HG03558 (cell line): ENCODE results near the gene RAB33A.
"Not testable (repeated sequence)": the region's sequence is repeated elsewhere in the genome, so short reads cannot be mapped to it uniquely, and the experiment has no call there.

Experiments used
- ATAC-seq: cut with Tn5 transposase; IDR thresholded peaks from one replicate; pipeline ENCODE4 v1.9.1; 2021; ENCODE audit warnings: moderate number of reproducible peaks; ENCODE audit not compliant: unreplicated experiment; ENCODE audit errors: extremely low read depth

RAB33A gene

GRCh38 chrX:130224810-130225209 is 53.0 kb downstream of the RAB33A start:
- ATAC-seq, result no peak

GRCh38 chrX:130228871-130229270 is 57.1 kb downstream of the RAB33A start:
- ATAC-seq, result no peak

GRCh38 chrX:130231184-130231583 is 59.4 kb downstream of the RAB33A start:
- not testable (repeated sequence) for ATAC-seq
